ENCODE measurements around the gene HELZ. TPM values are rescaled to one million over a fixed set of nuclear protein-coding genes. Genes with fewer than 3 reads are reported as not detected.

The HELZ gene
- total RNA-seq, 1 experiment from 2014 or later = 40.5 TPM

DNA sequence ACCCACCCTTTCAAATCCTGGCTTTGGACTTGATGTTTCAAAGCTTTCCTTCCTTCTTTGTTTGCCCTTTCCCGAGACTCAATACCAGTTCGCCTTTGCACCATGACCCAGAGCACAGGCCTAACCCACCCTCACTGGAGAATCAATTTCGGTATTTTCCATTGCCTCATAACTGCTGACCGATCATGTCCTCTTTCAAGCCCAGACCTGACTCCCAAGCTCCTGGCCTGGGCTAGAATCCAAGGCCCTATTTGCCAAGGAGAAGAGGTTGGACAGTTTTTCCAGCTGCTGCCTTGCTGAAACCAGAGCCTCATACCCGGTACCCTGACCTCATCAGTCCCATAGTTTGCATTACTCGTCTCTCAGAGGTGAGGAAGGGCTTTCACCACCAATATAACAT, 35.3 kb upstream of the HELZ start:
- no peak for ATAC-seq
- POLR2A ChIA-PET = no interaction called here
- Histone ChIP-seq H3K4me1 (ENCODE audit: control insufficient read depth in 1 of 2, insufficient read depth in 2 of 2, low read length in 2 of 2) (peaks cover 2 to 6% of the 10 kb centered on the region in 2 experiments; a peak in 2 of 4 replicates), H3K27me3 (ENCODE audit: insufficient read depth, low read length) (no peaks in the 10 kb centered on the region), H4K20me1 (ENCODE audit: insufficient read depth) (no peaks in the 10 kb centered on the region), H3K9ac (ENCODE audit: low read length) (no peak overlapping the region), H3K4me3 (replicated peaks in 1 of 2; ENCODE audit: low read depth in 1 of 2, low read length in 2 of 2) (no peak overlapping the region), H3K9me2 (ENCODE audit: insufficient read depth) (no peaks in the 10 kb centered on the region), H3K79me2 (ENCODE audit: insufficient read depth, low read length) (no peaks in the 10 kb centered on the region), H3K36me3 (ENCODE audit: control insufficient read depth in 1 of 2, insufficient read depth in 2 of 2, low read length in 2 of 2) (no peaks in the 10 kb centered on the region), H3K9me3 (ENCODE audit: control insufficient read depth in 1 of 2, insufficient read depth in 1 of 2, low read depth in 1 of 2, low read length in 2 of 2) (no peaks in the 10 kb centered on the region), H3K4me2 (ENCODE audit: low read length) (no peak overlapping the region), H2AFZ (ENCODE audit: low read depth, low read length, poor library complexity, severe bottlenecking) (no peak overlapping the region), H3K27ac (ENCODE audit: low read depth, low read length) (no peak overlapping the region)
- TF ChIP-seq POLR2AphosphoS5 (IDR thresholded peaks at IDR 0.05; ENCODE audit: low read depth, low read length) = no peak
- TF ChIP-seq SRF (IDR thresholded peaks at IDR 0.05; ENCODE audit: low read depth) = no peak
- TF ChIP-seq CBX3 (IDR thresholded peaks at IDR 0.05; ENCODE audit: low read depth) = no peak
- TF ChIP-seq CEBPB (IDR thresholded peaks at IDR 0.05; ENCODE audit: low read depth) = no peak
- no peak for TF ChIP-seq EZH2 (IDR thresholded peaks at IDR 0.05)
- no peak for TF ChIP-seq TCF7L2 (IDR thresholded peaks at IDR 0.05; ENCODE audit: borderline replicate concordance, extremely low read depth, insufficient read depth, insufficient read length)
- TF ChIP-seq ZBTB33 (IDR thresholded peaks at IDR 0.05; ENCODE audit: extremely low read depth, insufficient replicate concordance, low read length) = no peak
- TF ChIP-seq ELF1 (IDR thresholded peaks at IDR 0.05; ENCODE audit: borderline replicate concordance, low read depth) = no peak
- TF ChIP-seq, protein P1, sequence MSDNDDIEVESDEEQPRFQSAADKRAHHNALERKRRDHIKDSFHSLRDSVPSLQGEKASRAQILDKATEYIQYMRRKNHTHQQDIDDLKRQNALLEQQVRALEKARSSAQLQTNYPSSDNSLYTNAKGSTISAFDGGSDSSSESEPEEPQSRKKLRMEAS (IDR thresholded peaks at IDR 0.05) = no peak
- TF ChIP-seq YY1 (IDR thresholded peaks at IDR 0.05; ENCODE audit: extremely low read depth, insufficient replicate concordance, low read depth, low read length) = no peak
- TF ChIP-seq ZNF274 (IDR thresholded peaks at IDR 0.05; ENCODE audit: low read depth, low read length) = no peak
- no peak for TF ChIP-seq ATF3 (IDR thresholded peaks at IDR 0.05)
- CTCF ChIA-PET = no interaction called here
- RAD21 ChIA-PET (ENCODE audit: low non-redundant PET in 1 of 2, low total read pairs in 2 of 2, uncharacterized antibody in 2 of 2, unreplicated experiment in 2 of 2) = no interaction called here
- BruUV-seq (replicated peaks) = no TSS peak
- DNase-seq (ENCODE audit: low read depth, low spot score) = no peak
- intact Hi-C loops (cut with micrococcal nuclease) = no loop called here
